ENCODE results near the gene BNIP1.
"Not testable (repeated sequence)": the region's sequence is repeated elsewhere in the genome, so short reads cannot be mapped to it uniquely, and the experiment has no call there.

GRCh38 chr5:173132166-173132565 is 12.2 kb upstream of the BNIP1 start:
- TF ChIP-seq, protein P1, sequence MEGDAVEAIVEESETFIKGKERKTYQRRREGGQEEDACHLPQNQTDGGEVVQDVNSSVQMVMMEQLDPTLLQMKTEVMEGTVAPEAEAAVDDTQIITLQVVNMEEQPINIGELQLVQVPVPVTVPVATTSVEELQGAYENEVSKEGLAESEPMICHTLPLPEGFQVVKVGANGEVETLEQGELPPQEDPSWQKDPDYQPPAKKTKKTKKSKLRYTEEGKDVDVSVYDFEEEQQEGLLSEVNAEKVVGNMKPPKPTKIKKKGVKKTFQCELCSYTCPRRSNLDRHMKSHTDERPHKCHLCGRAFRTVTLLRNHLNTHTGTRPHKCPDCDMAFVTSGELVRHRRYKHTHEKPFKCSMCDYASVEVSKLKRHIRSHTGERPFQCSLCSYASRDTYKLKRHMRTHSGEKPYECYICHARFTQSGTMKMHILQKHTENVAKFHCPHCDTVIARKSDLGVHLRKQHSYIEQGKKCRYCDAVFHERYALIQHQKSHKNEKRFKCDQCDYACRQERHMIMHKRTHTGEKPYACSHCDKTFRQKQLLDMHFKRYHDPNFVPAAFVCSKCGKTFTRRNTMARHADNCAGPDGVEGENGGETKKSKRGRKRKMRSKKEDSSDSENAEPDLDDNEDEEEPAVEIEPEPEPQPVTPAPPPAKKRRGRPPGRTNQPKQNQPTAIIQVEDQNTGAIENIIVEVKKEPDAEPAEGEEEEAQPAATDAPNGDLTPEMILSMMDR (IDR thresholded peaks at IDR 0.05; ENCODE audit: extremely low read depth in 1 of 2, insufficient read depth in 1 of 2, low read depth in 1 of 2, low read length in 2 of 2): not testable (repeated sequence)
- not testable (repeated sequence) for TF ChIP-seq EZH2 (IDR thresholded peaks at IDR 0.05; ENCODE audit: borderline replicate concordance, low read depth, low read length, severe bottlenecking); POLR2AphosphoS5 (IDR thresholded peaks at IDR 0.05; ENCODE audit: insufficient read depth, low read depth, low read length)

Data from endothelial cell of umbilical vein (primary cell).